BE2C (cell line): Measurements from ENCODE around the gene DNAH8.

Source experiments
- DNase-seq: peaks from one replicate; pipeline ENCODE4 v3.0.0-alpha.2; 2020
- H3K27me3 ChIP-seq: fragments of 250-450 bp; sonication (Bioruptor Pico); 2 replicates; pipeline ENCODE4 v1.5.1; 2020; ENCODE audit warnings: mild to moderate bottlenecking
- H3K36me3 ChIP-seq: fragments of 250-450 bp; sonication (Bioruptor Pico); 2 replicates; pipeline ENCODE4 v1.5.1; 2020; ENCODE audit warnings: mild to moderate bottlenecking
- H3K4me1 ChIP-seq: fragments of 250-450 bp; sonication (Bioruptor Pico); 2 replicates; pipeline ENCODE4 v1.5.1; 2020
- H3K4me3 ChIP-seq: 2 replicates; pipeline ENCODE4 v1.5.1; 2011; ENCODE audit warnings: low read depth, low read length
- H3K9me3 ChIP-seq: fragments of 250-450 bp; sonication (Bioruptor Pico); 2 replicates; pipeline ENCODE4 v1.5.1; 2020
- CTCF ChIP-seq: IDR thresholded peaks from 2 replicates; pipeline ENCODE4 v1.5.1; 2012; ENCODE audit warnings: mild to moderate bottlenecking, low read depth, low read length

Gene DNAH8

GRCh38 chr6:38836585-38836984 is 121.5 kb downstream of the DNAH8 start:
- H3K4me3 ChIP-seq = no peak overlapping the region
- H3K9me3 ChIP-seq = no peaks in the 10 kb centered on the region
- no peaks in the 10 kb centered on the region for H3K4me1 ChIP-seq
- no peak for TF ChIP-seq CTCF
- DNase-seq = no peak
- H3K36me3 ChIP-seq = no peaks in the 10 kb centered on the region
- no peaks in the 10 kb centered on the region for H3K27me3 ChIP-seq

- Histone ChIP-seq H3K4me3 (no peak overlapping the region), H3K9me3 (no peaks in the 10 kb centered on the region), H3K4me1 (no peaks in the 10 kb centered on the region), H3K36me3 (no peaks in the 10 kb centered on the region), H3K27me3 (no peaks in the 10 kb centered on the region)
- TF ChIP-seq CTCF = no peak
- no peak for DNase-seq
Measured at GRCh38 chr6:38837101-38837500, 122.0 kb downstream of the DNAH8 start.

GRCh38 chr6:38843798-38844197 is 128.7 kb downstream of the DNAH8 start:
- no peak overlapping the region for H3K4me3 ChIP-seq
- TF ChIP-seq CTCF = peak; percentile 13; the same call in 1 of the 2 replicates
- no peak for DNase-seq
- no peaks in the 10 kb centered on the region for H3K9me3 ChIP-seq
- H3K27me3 ChIP-seq = no peaks in the 10 kb centered on the region
- no peaks in the 10 kb centered on the region for H3K4me1 ChIP-seq
- no peaks in the 10 kb centered on the region for H3K36me3 ChIP-seq

- no peak for TF ChIP-seq CTCF
- H3K4me3 ChIP-seq = no peak overlapping the region
- DNase-seq = no peak
- no peaks in the 10 kb centered on the region for H3K36me3 ChIP-seq
- H3K4me1 ChIP-seq = no peaks in the 10 kb centered on the region
- H3K9me3 ChIP-seq = no peaks in the 10 kb centered on the region
- H3K27me3 ChIP-seq = no peaks in the 10 kb centered on the region
Measured at GRCh38 chr6:38845931-38846330, 130.8 kb downstream of the DNAH8 start.

GRCh38 chr6:38846361-38846760 is 131.2 kb downstream of the DNAH8 start:
- TF ChIP-seq CTCF = no peak
- Histone ChIP-seq H3K4me3 (no peak overlapping the region), H3K4me1 (no peaks in the 10 kb centered on the region), H3K9me3 (no peaks in the 10 kb centered on the region), H3K36me3 (no peaks in the 10 kb centered on the region), H3K27me3 (no peaks in the 10 kb centered on the region)
- DNase-seq = no peak

- Histone ChIP-seq H3K4me3 (no peak overlapping the region), H3K36me3 (no peaks in the 10 kb centered on the region), H3K9me3 (no peaks in the 10 kb centered on the region), H3K27me3 (no peaks in the 10 kb centered on the region), H3K4me1 (no peaks in the 10 kb centered on the region)
- DNase-seq = no peak
- TF ChIP-seq CTCF = no peak
Measured at GRCh38 chr6:38846844-38847243, 131.7 kb downstream of the DNAH8 start.
